K562 (cell line): ENCODE measurements around the gene PRKG1. TPM values are rescaled to one million over a fixed set of nuclear protein-coding genes. Genes with fewer than 3 reads are reported as not detected.

Experiments
- ATAC-seq: fragments of 200-7000 bp; cut with Tn5 transposase; 3 replicates; pipeline ENCODE4 v1.9.1; 2020; ENCODE audit warnings: moderate library complexity
- BruUV-seq: library from RNA; stranded (reverse); fragments of 400-500 nt; replicated peaks from 2 replicates; lab custom pipeline; 2021; lab: Mats Ljungman, UMichigan
- CTCF ChIA-PET: fragments of 300-600 bp; formaldehyde crosslinking; extraction: SDS; loops from one replicate; lab custom pipeline; 2021; ENCODE audit warnings: low intra/inter-chr PET ratio; lab: Yijun Ruan, JAX
- POLR2A ChIA-PET: fragments of 300-600, 350-650 bp; sonication (Branson Sonifier 250); formaldehyde crosslinking; extraction: SDS; loops from one replicate; lab custom pipeline; 2021; ENCODE audit warnings: antibody characterized with exemption, inconsistent platforms; lab: Yijun Ruan, JAX
- DNase-seq, 4 experiments: peaks; one replicate each; pipeline versions ENCODE4 v3.0.0 to v3.0.0-alpha.2; 2011 to 2018; ENCODE audit warnings: low spot score in 3 of 4, mixed read lengths in 3 of 4; ENCODE audit errors: extremely low read depth in 1 of 4
- FAIRE-seq: peaks from 2 replicates; lab custom pipeline; 2011; peaks lifted over from hg19 to GRCh38; lab: Jason Lieb, UNC
- H2AFZ ChIP-seq: 2 replicates; pipeline ENCODE4 v1.6.0; 2011; ENCODE audit warnings: low read depth, low read length, control low read depth, inconsistent platforms
- H3K27ac ChIP-seq: fragments of 200-600 bp; 3 replicates; pipeline ENCODE4 v1.8.0; 2011; ENCODE audit warnings: low read depth, mild to moderate bottlenecking, control low read depth, inconsistent platforms, low read length, moderate library complexity, mixed read lengths; ENCODE audit errors: extremely low read depth
- H3K27me3 ChIP-seq, 2 experiments: fragments of 300-600 bp in 1 of 2; 2 replicates in 1 of 2; 3 replicates in 1 of 2; pipeline versions ENCODE4 v1.6.0 to v1.8.0; 2011; ENCODE audit warnings: inconsistent platforms in 2 of 2, low read length in 2 of 2, mild to moderate bottlenecking in 1 of 2, mixed read lengths in 1 of 2, moderate library complexity in 1 of 2; ENCODE audit not compliant: control insufficient read depth in 2 of 2, insufficient read depth in 2 of 2
- H3K36me3 ChIP-seq: fragments of 300-600 bp; 3 replicates; pipeline ENCODE4 v1.8.0; 2011; ENCODE audit warnings: mild to moderate bottlenecking, low read length, inconsistent platforms; ENCODE audit not compliant: control insufficient read depth, insufficient read depth
- H3K4me1 ChIP-seq, 2 experiments: fragments of 200-600 bp in 1 of 2; replicated peaks in 1 of 2; 2 replicates in 1 of 2; 3 replicates in 1 of 2; pipeline versions ENCODE4 v1.5.1 to v1.8.0; 2011; ENCODE audit warnings: inconsistent platforms in 2 of 2, low read length in 2 of 2, mild to moderate bottlenecking in 1 of 2, mixed read lengths in 1 of 2, moderate library complexity in 1 of 2; ENCODE audit not compliant: control insufficient read depth in 2 of 2, insufficient read depth in 2 of 2
- H3K4me2 ChIP-seq: 2 replicates; pipeline ENCODE4 v1.6.1; 2011; ENCODE audit warnings: low read length, control low read depth, inconsistent platforms, mixed read lengths; ENCODE audit not compliant: insufficient read depth
- H3K4me3 ChIP-seq: fragments of 200-600 bp; sonication (generic), shearing (Covaris generic); 2 replicates; pipeline ENCODE4 v1.5.1; 2016; ENCODE audit warnings: control low read depth, inconsistent platforms
- H3K79me2 ChIP-seq: fragments of 200-600 bp; 3 replicates; pipeline ENCODE4 v1.8.0; 2011; ENCODE audit warnings: low read length, inconsistent platforms; ENCODE audit not compliant: control insufficient read depth, insufficient read depth
- H3K9ac ChIP-seq, 2 experiments: 2 replicates each; pipeline versions ENCODE4 v1.6.0 to v1.6.1; 2011; ENCODE audit warnings: low read depth in 2 of 2, low read length in 2 of 2, control low read depth in 1 of 2, inconsistent platforms in 1 of 2, mild to moderate bottlenecking in 1 of 2, mixed read lengths in 1 of 2; ENCODE audit not compliant: insufficient read depth in 1 of 2
- H3K9me1 ChIP-seq: one replicate; pipeline ENCODE4 v1.6.0; 2011; ENCODE audit warnings: inconsistent platforms, mild to moderate bottlenecking, low read length, moderate library complexity; ENCODE audit not compliant: control insufficient read depth, insufficient read depth
- H3K9me3 ChIP-seq: replicated peaks from 2 replicates; pipeline ENCODE4 v1.5.1; 2011; ENCODE audit warnings: low read depth, low read length, inconsistent platforms; ENCODE audit not compliant: control insufficient read depth, insufficient read depth
- H4K20me1 ChIP-seq: replicated peaks from 2 replicates; pipeline ENCODE4 v1.6.1; 2011; ENCODE audit warnings: low read length, inconsistent platforms, mixed read lengths; ENCODE audit not compliant: control insufficient read depth, insufficient read depth
- CBX2 ChIP-seq: fragments of 200-600 bp; sonication (generic); IDR thresholded peaks from one replicate; pipeline ENCODE4 v1.6.1; 2012; ENCODE audit warnings: mild to moderate bottlenecking, low read length, inconsistent platforms; ENCODE audit not compliant: insufficient read depth, poor library complexity, severe bottlenecking
- CREM ChIP-seq: IDR thresholded peaks from 2 replicates; pipeline ENCODE4 v1.6.1; 2014; ENCODE audit warnings: antibody characterized with exemption, low read depth
- ELK3 ChIP-seq: fragments of 450-650 bp; formaldehyde crosslinking; IDR thresholded peaks from 2 replicates; pipeline ENCODE4 v1.4.0; 2020; ENCODE audit warnings: mild to moderate bottlenecking
- KDM1A ChIP-seq, 2 experiments: fragments of 450-650 bp; IDR thresholded peaks; 2 replicates each; pipeline ENCODE4 v1.6.1; 2016; ENCODE audit warnings: mild to moderate bottlenecking in 2 of 2
- PBX2 ChIP-seq, 2 experiments: IDR thresholded peaks in 1 of 2; conservative IDR thresholded peaks in 1 of 2; 2 replicates each; pipeline ENCODE4 v1.6.1; 2016; ENCODE audit warnings: low read depth in 2 of 2, mild to moderate bottlenecking in 1 of 2, missing compliant biosample characterization in 1 of 2, missing genetic modification characterization in 1 of 2, moderate library complexity in 1 of 2
- ZC3H4 ChIP-seq: sonication (generic); formaldehyde crosslinking; IDR thresholded peaks from 2 replicates; pipeline ENCODE4 v1.9.0; 2021; ENCODE audit warnings: missing genetic modification reagents, borderline replicate concordance
- ZNF780A ChIP-seq: fragments of 250-450 bp; sonication (Bioruptor Pico); IDR thresholded peaks from 2 replicates; pipeline ENCODE4 v1.5.0; 2021; ENCODE audit warnings: mild to moderate bottlenecking
- ZSCAN32 ChIP-seq: fragments of 450-650 bp; formaldehyde crosslinking; IDR thresholded peaks from 2 replicates; pipeline ENCODE4 v1.4.0; 2020; ENCODE audit warnings: mild to moderate bottlenecking, moderate library complexity
- WGBS: fragments of 100-300 bp; shearing (Covaris generic); methylation state at CpG from one replicate; pipeline ENCODE4 v1.1.6; 2016; ENCODE audit warnings: low coverage, mixed read lengths; ENCODE audit not compliant: insufficient coverage; ENCODE audit errors: missing lambda C conversion rate; 5-methylcytosine and 5-hydroxymethylcytosine counted together
- in situ Hi-C: fragments of 300-500 bp; cut with MboI; formaldehyde crosslinking; loops from 4 replicates; pipeline ENCODE4 v1.15.0; 2018; ENCODE audit warnings: inconsistent platforms, mixed read lengths
- intact Hi-C: fragments of 100-400 bp; cut with micrococcal nuclease; formaldehyde crosslinking; loops from 2 replicates; pipeline ENCODE4 v1.14.2; 2022
- polyA plus RNA-seq, 8 experiments: library from polyadenylated mRNA; depleted of rRNA in 4 of 8; stranded (reverse) in 5 of 8; unstranded in 3 of 8; fragments of >200 nt; fragmentation: Nextera tagmentation in 2 of 8; fragmentation: Illumina TruSeq in 1 of 8; extraction: Ambion mirVana in 2 of 8; extraction: Trizol in 1 of 8; gene quantifications; 2 replicates each; pipeline versions ENCODE4 v1.2.1 to v1.2.3, GENCODE V29; 2011 to 2014; ENCODE audit warnings: inconsistent platforms in 1 of 8, missing spikeins in 1 of 8
- total RNA-seq, 7 experiments: library from RNA; depleted of rRNA in 6 of 7; stranded (reverse); fragments of >200 nt in 6 of 7; fragmentation: Illumina TruSeq in 2 of 7; extraction: Trizol in 2 of 7; gene quantifications; 2 replicates each; pipeline versions ENCODE4 v1.2.1 to v1.2.3, GENCODE V29; 2011 to 2021; ENCODE audit warnings: low replicate concordance in 1 of 7

Gene PRKG1
- total and polyA plus RNA-seq, 9 of the 15 experiments (the other 6 are each of a cell fraction or from before 2014, with no cell fraction given), result 0.22 TPM; not detected in 8

- Histone ChIP-seq H3K4me2 (no peak overlapping the region), H3K4me1 (no peaks in the 10 kb centered on the region), H3K9me3 (no peaks in the 10 kb centered on the region; the same call in 1 of the 2 replicates), H3K27me3 (no peaks in the 10 kb centered on the region), H3K36me3 (no peaks in the 10 kb centered on the region), H3K27ac (no peak overlapping the region), H4K20me1 (no peaks in the 10 kb centered on the region), H3K9me1 (no peaks in the 10 kb centered on the region), H3K79me2 (no peaks in the 10 kb centered on the region)
- WGBS, result 0% methylated on average over 2 of the region's 2 CpGs
- POLR2A ChIA-PET, result interaction anchor here (0.6 kb wide), 1 partner anchor 639 kb away, joined by 3 read pairs; no protein-coding TSS in a partner anchor
- FAIRE-seq, result no peak
- in situ Hi-C loops, result no loop called here
- no TSS peak for BruUV-seq
- no peak for TF ChIP-seq CREM
- no peak for TF ChIP-seq ELK3
- no peak for TF ChIP-seq ZSCAN32
- no peak for TF ChIP-seq KDM1A (IDR thresholded peaks at IDR 0.05)
- TF ChIP-seq CBX2, result no peak
- TF ChIP-seq ZC3H4 (CRISPR knock-in tag), result no peak
- no peak for TF ChIP-seq ZNF780A (CRISPR knock-in tag)
- no peak for TF ChIP-seq PBX2 (CRISPR knock-in tag; IDR thresholded peaks at IDR 0.05; ENCODE audit: low read depth)
- TF ChIP-seq PBX2 (tag; conservative IDR thresholded peaks at IDR 0.05; ENCODE audit: low read depth), result no peak
- TF ChIP-seq, all 486 proteins: peak for 0
- Histone ChIP-seq H3K9ac (no peak overlapping the region), H2AFZ (no peak overlapping the region), H3K4me3 (no peak overlapping the region)
- CTCF ChIA-PET, result no interaction called here
- DNase-seq, result no peak
- intact Hi-C loops, result no loop called here
- ATAC-seq, result no peak
Measured at GRCh38 chr10:51260376-51260775, 186.1 kb downstream of the PRKG1 start.
